Naive thymus-derived CD4-positive, alpha-beta T cell (primary cell): ENCODE measurements around the gene DHCR7. TPM values are rescaled to one million over a fixed set of nuclear protein-coding genes. Genes with fewer than 3 reads are reported as not detected.
A peak's percentile ranks its signal among the peaks of the same experiment; 100 is the strongest.

Source experiments
- ATAC-seq: fragments of 150-1000 bp; cut with Tn5 transposase; 2 replicates; pipeline ENCODE4 v1.10.0; 2021; ENCODE audit warnings: mild to moderate bottlenecking, moderate library complexity
- CTCF ChIA-PET: fragments of 350-600 bp; sonication (Branson Sonifier 250); formaldehyde crosslinking; loops from one replicate; lab custom pipeline; 2021; ENCODE audit warnings: antibody characterized with exemption; lab: Charles Lee
- POLR2A ChIA-PET: fragments of 350-600 bp; sonication (Branson Sonifier 250); formaldehyde crosslinking; loops from one replicate; lab custom pipeline; 2021; ENCODE audit warnings: antibody characterized with exemption, inconsistent platforms; lab: Charles Lee
- DNase-seq, 9 donors: peaks; one replicate each; pipeline versions ENCODE4 v3.0.0 to v3.0.0-alpha.2; 2020 to 2022; ENCODE audit warnings: mixed read lengths in 1 of 9
- H3K27ac ChIP-seq: one replicate; pipeline ENCODE4 v1.7.0; 2013; ENCODE audit warnings: mild to moderate bottlenecking, low read depth, low read length, moderate library complexity
- H3K27me3 ChIP-seq, 2 donors: one replicate each; pipeline ENCODE4 v1.7.0; 2013; ENCODE audit warnings: low read length in 2 of 2, mild to moderate bottlenecking in 2 of 2, moderate library complexity in 2 of 2; ENCODE audit not compliant: control insufficient read depth in 2 of 2, insufficient read depth in 2 of 2
- H3K36me3 ChIP-seq, 3 experiments: 1 replicate in 2 of 3; 2 replicates in 1 of 3; pipeline ENCODE4 v1.7.0; 2013; ENCODE audit warnings: low read length in 3 of 3, mild to moderate bottlenecking in 3 of 3, moderate library complexity in 1 of 3; ENCODE audit not compliant: insufficient read depth in 3 of 3, control insufficient read depth in 2 of 3
- H3K4me1 ChIP-seq, 2 donors: one replicate each; pipeline ENCODE4 v1.7.0; 2013; ENCODE audit warnings: low read length in 2 of 2, mild to moderate bottlenecking in 2 of 2, moderate library complexity in 1 of 2; ENCODE audit not compliant: control insufficient read depth in 2 of 2, insufficient read depth in 2 of 2
- H3K4me3 ChIP-seq: 2 replicates; pipeline ENCODE4 v1.7.0; 2013; ENCODE audit warnings: mild to moderate bottlenecking, low read length
- H3K9me3 ChIP-seq, 3 experiments: 1 replicate in 2 of 3; 2 replicates in 1 of 3; pipeline ENCODE4 v1.7.0; 2013; ENCODE audit warnings: low read length in 3 of 3; ENCODE audit not compliant: control insufficient read depth in 2 of 3
- H3K27ac Mint-ChIP-seq, 9 donors: one replicate each; pipeline ENCODE4 v1.8.0; 2020 to 2022; ENCODE audit warnings: mixed read lengths in 9 of 9, mild to moderate bottlenecking in 8 of 9, moderate library complexity in 5 of 9, inconsistent platforms in 2 of 9
- H3K27me3 Mint-ChIP-seq, 5 donors: one replicate each; pipeline ENCODE4 v1.8.0; 2021 to 2022; ENCODE audit warnings: mixed read lengths in 5 of 5, mild to moderate bottlenecking in 1 of 5
- H3K36me3 Mint-ChIP-seq, 5 donors: one replicate each; pipeline ENCODE4 v1.8.0; 2020 to 2022; ENCODE audit warnings: mixed read lengths in 5 of 5, mild to moderate bottlenecking in 3 of 5, inconsistent platforms in 1 of 5
- H3K4me1 Mint-ChIP-seq, 7 donors: one replicate each; pipeline ENCODE4 v1.8.0; 2020 to 2022; ENCODE audit warnings: mixed read lengths in 7 of 7, mild to moderate bottlenecking in 3 of 7, inconsistent platforms in 1 of 7
- H3K4me3 Mint-ChIP-seq, 10 donors: one replicate each; pipeline ENCODE4 v1.8.0; 2020 to 2022; ENCODE audit warnings: mild to moderate bottlenecking in 10 of 10, mixed read lengths in 10 of 10, moderate library complexity in 6 of 10, inconsistent platforms in 2 of 10
- H3K9me3 Mint-ChIP-seq, 11 donors: one replicate each; pipeline ENCODE4 v1.8.0; 2020 to 2022; ENCODE audit warnings: mixed read lengths in 11 of 11, mild to moderate bottlenecking in 4 of 11, inconsistent platforms in 1 of 11, moderate library complexity in 1 of 11
- intact Hi-C, 2 donors: fragments of 100-400 bp; cut with micrococcal nuclease; formaldehyde crosslinking; loops; one replicate each; pipeline ENCODE4 v1.15.1; 2023
- polyA plus RNA-seq, 2 donors: library from polyadenylated mRNA; unstranded; fragments of 300-500 nt; fragmentation: Illumina TruSeq; gene quantifications; one replicate each; pipeline ENCODE4 v1.2.3, GENCODE V29; 2021
- total RNA-seq, 6 experiments: library from RNA in 5 of 6; stranded (reverse) in 5 of 6; gene quantifications; 1 replicate in 5 of 6; 2 replicates in 1 of 6; pipeline ENCODE4 v1.2.3 and lab custom pipeline; 2021 to 2026

DHCR7 gene
- total and polyA plus RNA-seq, 7 experiments from 2014 or later: 14.7 to 46.1 (median 22.2) TPM

DNA sequence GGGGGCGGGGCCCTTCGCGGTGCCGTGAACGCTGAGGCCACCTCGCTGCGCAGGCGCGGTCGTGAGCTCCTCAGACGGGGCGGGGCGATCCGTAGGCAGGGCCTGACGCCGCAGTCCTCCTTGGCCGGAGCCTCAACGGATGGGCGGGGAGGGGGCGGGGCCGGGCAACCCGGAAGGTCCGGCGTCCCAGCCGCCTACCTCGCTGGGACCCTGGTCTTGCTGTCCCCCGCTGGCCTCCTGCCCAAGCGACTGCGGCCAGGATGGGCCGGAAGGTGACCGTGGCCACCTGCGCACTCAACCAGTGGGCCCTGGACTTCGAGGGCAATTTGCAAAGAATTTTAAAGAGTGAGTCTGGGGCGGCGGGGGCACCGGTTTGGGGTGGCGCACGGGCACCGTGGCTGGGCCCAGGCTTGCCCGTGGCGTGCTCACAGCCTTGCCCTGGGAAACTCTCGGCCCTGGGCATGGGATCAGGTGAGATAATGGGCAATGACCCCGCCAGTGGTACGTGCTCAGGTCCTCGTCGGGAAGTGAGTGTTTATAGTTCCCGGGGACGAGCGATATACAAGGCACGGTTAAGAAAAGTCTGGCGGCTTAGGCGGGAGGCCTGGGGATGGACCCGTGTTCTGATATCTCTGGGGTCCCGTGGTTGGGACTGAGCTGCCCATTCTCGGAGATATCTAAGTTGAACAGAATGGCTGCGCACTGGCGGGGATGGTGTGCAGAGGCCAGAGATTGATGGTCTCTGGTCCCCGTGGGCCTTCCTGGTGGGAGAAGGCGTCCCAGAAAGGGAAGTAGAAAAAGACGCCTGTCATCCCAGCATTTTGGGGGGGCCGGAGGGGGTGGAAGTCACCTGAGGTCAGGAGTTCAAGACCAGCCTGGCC is 5.1 kb upstream of the DHCR7 start, which contains the start of gene NADSYN1:
Gene NADSYN1, plus strand, starts transcription at position 167 of the 881 bp plus-strand sequence. Its CDS starts 94 bp downstream, at position 261.
- DNase-seq: peak; percentile 79 to 94 (median 88)
- POLR2A ChIA-PET: interaction anchor here (0.6 to 1.6 kb wide), 4 partner anchors 9 to 1067 kb away, joined by 3 read pairs; no protein-coding TSS in a partner anchor
- H3K4me1 ChIP-seq: peaks cover 36 to 38% of the 10 kb centered on the region in 2 donors
- H3K9me3 ChIP-seq: no peaks in the 10 kb centered on the region
- Mint-ChIP-seq H3K4me3 (peak within 1 kb of the TSS; percentile 91 to 98 (median 94)), H3K36me3 (peaks cover 6 to 29% (median 16%) of the 10 kb centered on the region in 5 donors), H3K27ac (peak within 1 kb of the TSS; percentile 86 to 99 (median 97)), H3K9me3 (no peaks in the 10 kb centered on the region), H3K27me3 (no peaks in the 10 kb centered on the region), H3K4me1 (peaks cover 32 to 75% (median 62%) of the 10 kb centered on the region in 7 donors)
- peak within 1 kb of the TSS; percentile 97 for H3K4me3 ChIP-seq
- peaks cover under 1 to 47% (median 11%) of the 10 kb centered on the region in 3 experiments for H3K36me3 ChIP-seq
- ATAC-seq: peak; percentile 86
- peak within 1 kb of the TSS; percentile 92 for H3K27ac ChIP-seq
- H3K27me3 ChIP-seq: no peaks in the 10 kb centered on the region
- intact Hi-C loops: loop anchor here (1.0 to 10.0 kb wide), 8 partner anchors 334 to 1778 kb away; partner anchors contain the start of genes FADD (in 1 of the 2), INPPL1 (in 1 of the 2), LTO1 (in 1 of the 2) and PPFIA1 (in 1 of the 2)
- CTCF ChIA-PET: interaction anchor here (1.1 kb wide), 1 partner anchor 641 kb away, joined by 4 read pairs; no protein-coding TSS in a partner anchor

DNA sequence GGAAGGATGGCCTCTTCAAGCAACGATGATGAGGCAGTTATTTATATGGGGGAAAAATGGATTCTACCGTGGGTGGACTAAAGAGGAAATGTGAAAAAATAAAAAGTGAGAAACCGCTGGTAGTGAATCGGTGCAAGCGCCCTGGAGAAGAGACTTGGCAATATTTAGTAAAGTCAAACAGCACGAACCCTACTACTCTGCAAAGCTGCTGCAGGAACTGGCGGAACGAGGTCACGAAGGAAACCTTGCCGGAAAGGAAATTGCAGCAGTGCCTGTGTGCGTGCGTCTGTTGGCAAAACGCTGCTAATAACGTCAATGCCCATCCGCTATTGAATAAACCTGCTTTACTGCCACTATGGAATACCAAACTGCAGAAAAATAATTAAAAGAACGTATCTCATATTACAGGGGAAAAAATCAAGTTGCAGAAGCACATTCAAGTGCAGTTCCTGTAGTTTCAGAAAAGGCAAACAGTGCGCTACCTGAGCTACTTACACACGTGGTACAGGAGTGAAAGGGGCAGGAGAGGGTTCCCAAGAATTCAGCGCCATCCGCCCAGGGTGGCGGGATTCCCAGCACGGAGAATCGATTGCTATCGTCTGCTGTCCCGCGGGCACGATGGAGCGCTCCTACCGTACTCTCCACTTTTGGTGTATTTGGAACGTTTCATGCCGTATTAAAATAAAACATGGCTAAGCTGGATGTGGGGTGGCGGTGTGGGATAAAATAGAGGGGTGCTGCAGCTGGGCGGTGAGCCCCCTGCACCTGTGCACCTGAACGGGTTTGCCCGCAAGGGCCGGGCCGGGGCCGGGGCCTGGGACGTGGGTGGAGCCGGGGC is 4.2 kb upstream of the DHCR7 start:
- Histone ChIP-seq H3K27ac (peak overlapping the region; percentile 92), H3K4me1 (peaks cover 40 to 42% of the 10 kb centered on the region in 2 donors), H3K27me3 (no peaks in the 10 kb centered on the region), H3K36me3 (peaks cover 0 to 39% (median 8%) of the 10 kb centered on the region in 3 experiments), H3K4me3 (peak overlapping the region; percentile 97), H3K9me3 (no peaks in the 10 kb centered on the region)
- H3K27ac Mint-ChIP-seq: peak overlapping the region; percentile 86 to 99 (median 97)
- peaks cover 6 to 22% (median 11%) of the 10 kb centered on the region in 5 donors for H3K36me3 Mint-ChIP-seq
- peaks cover 33 to 73% (median 65%) of the 10 kb centered on the region in 7 donors for H3K4me1 Mint-ChIP-seq
- H3K27me3 Mint-ChIP-seq: no peaks in the 10 kb centered on the region
- peak overlapping the region; percentile 91 to 98 (median 94) for H3K4me3 Mint-ChIP-seq
- DNase-seq: peak in 8 of 9 donors; percentile 36 to 83 (median 78)
- ATAC-seq: peak; percentile 51
- CTCF ChIA-PET: interaction anchor here (1.1 kb wide), 1 partner anchor 640 kb away, joined by 4 read pairs; no protein-coding TSS in a partner anchor
- intact Hi-C loops: loop anchor here (1.0 to 10.0 kb wide), 8 partner anchors 334 to 1778 kb away; partner anchors contain the start of genes FADD (in 1 of the 2), INPPL1 (in 1 of the 2), LTO1 (in 1 of the 2) and PPFIA1 (in 1 of the 2)
- H3K9me3 Mint-ChIP-seq: no peaks in the 10 kb centered on the region
- POLR2A ChIA-PET: interaction anchor here (0.6 to 1.6 kb wide), 4 partner anchors 17 to 1068 kb away, joined by 3 read pairs; no protein-coding TSS in a partner anchor

DNA sequence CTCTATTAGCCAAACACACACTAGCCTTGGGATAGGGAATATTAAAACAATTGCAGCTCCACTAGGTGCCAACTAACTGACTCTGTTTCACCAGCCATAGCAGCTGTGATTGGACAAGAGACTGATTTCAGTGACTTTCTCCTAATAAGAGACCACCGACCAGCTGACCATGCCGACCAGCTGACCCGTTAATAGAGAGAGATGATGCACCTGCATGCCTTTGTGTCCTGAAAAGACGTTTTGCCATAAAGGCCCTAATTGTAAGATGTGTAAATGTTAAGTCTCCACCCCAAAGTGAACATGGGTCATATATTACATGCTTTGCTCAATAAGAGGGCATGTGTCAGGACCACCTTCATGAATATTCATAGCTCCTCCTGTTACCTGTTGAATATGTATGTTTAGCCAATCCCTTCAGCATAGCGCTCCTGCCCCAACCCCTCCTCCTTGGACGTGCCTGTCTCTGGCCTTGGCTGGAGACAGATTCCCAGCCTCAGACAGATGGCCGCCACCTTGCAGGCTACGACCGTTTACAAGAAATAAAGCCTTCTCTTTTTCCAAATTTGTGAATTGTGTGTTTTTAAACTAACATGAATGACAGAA is 3.5 kb upstream of the DHCR7 start:
- peak overlapping the region; percentile 86 to 99 (median 97) for H3K27ac Mint-ChIP-seq
- POLR2A ChIA-PET: interaction anchor here (0.8 to 1.6 kb wide), 4 partner anchors 8 to 334 kb away, joined by 3 read pairs; no protein-coding TSS in a partner anchor

DNA sequence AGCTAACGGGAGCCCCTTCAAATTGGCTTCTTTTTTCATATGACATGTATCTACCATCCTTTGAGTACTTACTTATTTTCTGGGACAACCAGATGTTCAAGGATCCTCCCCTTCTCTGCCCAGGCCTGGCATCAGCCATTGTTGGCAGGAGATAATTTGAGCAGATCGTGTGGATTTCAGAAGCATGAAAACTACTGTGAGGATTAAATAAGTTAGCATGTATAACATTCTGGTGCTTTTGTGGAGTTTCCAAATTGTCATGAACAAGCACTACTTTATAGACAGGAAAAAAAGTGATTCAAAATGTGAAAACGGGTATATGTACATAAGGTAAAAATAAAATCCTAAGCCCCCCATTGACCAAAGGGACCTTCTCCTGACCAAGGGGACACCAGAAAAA is 2.7 kb upstream of the DHCR7 start:
- Mint-ChIP-seq H3K36me3 (peaks cover 0 to 19% (median 15%) of the 10 kb centered on the region in 5 donors), H3K4me1 (peaks cover 38 to 76% (median 69%) of the 10 kb centered on the region in 7 donors), H3K4me3 (peak overlapping the region in 8 of 10 donors; percentile 14 to 98 (median 93)), H3K27ac (peak overlapping the region; percentile 82 to 99 (median 95)), H3K27me3 (no peaks in the 10 kb centered on the region), H3K9me3 (peaks cover 0 to 5% (median 1%) of the 10 kb centered on the region in 11 donors)
- intact Hi-C loops: loop anchor here (5.0 to 10.0 kb wide), 4 partner anchors 351 to 1776 kb away; partner anchors contain the start of genes INPPL1 (in 1 of the 2) and LTO1 (in 1 of the 2)
- Histone ChIP-seq H3K36me3 (peaks cover 0 to 24% (median 0%) of the 10 kb centered on the region in 3 experiments), H3K27me3 (no peaks in the 10 kb centered on the region), H3K4me3 (no peak overlapping the region), H3K27ac (peak overlapping the region; percentile 92), H3K9me3 (no peaks in the 10 kb centered on the region), H3K4me1 (peaks cover 41 to 48% of the 10 kb centered on the region in 2 donors)
- POLR2A ChIA-PET: interaction anchor here (0.8 kb wide), 1 partner anchor 8 kb away, joined by 3 read pairs; no protein-coding TSS in a partner anchor
- CTCF ChIA-PET: no interaction called here
- ATAC-seq (no peak), DNase-seq (no peak)

More for the DNA sequence above, 3.5 kb upstream of the DHCR7 start:
- H3K9me3 ChIP-seq: no peaks in the 10 kb centered on the region
- H3K27ac ChIP-seq: peak overlapping the region; percentile 92
- Mint-ChIP-seq H3K27me3 (no peaks in the 10 kb centered on the region), H3K9me3 (peaks cover 0 to 3% (median 0%) of the 10 kb centered on the region in 11 donors), H3K4me3 (peak overlapping the region; percentile 91 to 98 (median 94)), H3K36me3 (peaks cover 3 to 17% (median 14%) of the 10 kb centered on the region in 5 donors), H3K4me1 (peaks cover 38 to 79% (median 71%) of the 10 kb centered on the region in 7 donors)
- H3K36me3 ChIP-seq: peaks cover 0 to 31% (median 1%) of the 10 kb centered on the region in 3 experiments
- ATAC-seq (no peak), DNase-seq (no peak)
- H3K4me3 ChIP-seq: peak overlapping the region; percentile 97
- intact Hi-C loops: loop anchor here (2.0 to 10.0 kb wide), 7 partner anchors 335 to 1777 kb away; partner anchors contain the start of genes FADD (in 1 of the 2), INPPL1 (in 1 of the 2), LTO1 (in 1 of the 2) and PPFIA1 (in 1 of the 2)
- no peaks in the 10 kb centered on the region for H3K27me3 ChIP-seq
- peaks cover 41 to 48% of the 10 kb centered on the region in 2 donors for H3K4me1 ChIP-seq
- CTCF ChIA-PET: no interaction called here

DNA sequence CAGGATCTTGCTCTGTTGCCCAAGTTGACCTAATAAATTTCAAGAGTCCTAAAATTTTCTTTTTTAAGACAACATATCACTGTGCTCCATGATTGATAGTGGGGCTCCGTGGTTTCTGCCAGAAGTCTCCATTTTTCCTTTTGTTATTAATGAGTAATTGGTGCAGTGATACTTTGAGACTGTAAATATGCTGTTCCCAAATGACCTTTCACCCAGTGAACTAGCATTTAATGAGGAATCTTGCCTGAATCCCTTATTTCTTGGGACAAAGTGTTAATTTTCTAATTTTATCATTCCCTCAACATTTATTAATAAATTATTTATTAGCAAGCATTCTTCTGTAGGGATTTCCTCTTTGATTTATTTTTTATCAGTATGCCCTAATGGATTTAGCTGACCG is 2.3 kb upstream of the DHCR7 start:
- CTCF ChIA-PET: no interaction called here
- H3K4me1 Mint-ChIP-seq: peaks cover 38 to 74% (median 64%) of the 10 kb centered on the region in 7 donors
- H3K27ac Mint-ChIP-seq: peak overlapping the region in 8 of 9 donors; percentile 82 to 99 (median 96)

More for the DNA sequence above, 2.3 kb upstream of the DHCR7 start:
- Histone ChIP-seq H3K4me3 (no peak overlapping the region), H3K27ac (peak overlapping the region; percentile 92), H3K4me1 (peaks cover 41 to 48% of the 10 kb centered on the region in 2 donors), H3K27me3 (no peaks in the 10 kb centered on the region), H3K9me3 (no peaks in the 10 kb centered on the region), H3K36me3 (peaks cover 0 to 19% (median 0%) of the 10 kb centered on the region in 3 experiments)
- peaks cover 0 to 8% (median 3%) of the 10 kb centered on the region in 11 donors for H3K9me3 Mint-ChIP-seq
- peak overlapping the region in 4 of 10 donors; percentile 93 to 98 (median 93) for H3K4me3 Mint-ChIP-seq
- H3K27me3 Mint-ChIP-seq: no peaks in the 10 kb centered on the region
- POLR2A ChIA-PET: no interaction called here
- intact Hi-C loops: loop anchor here (5.0 to 10.0 kb wide), 4 partner anchors 352 to 1776 kb away; partner anchors contain the start of genes INPPL1 (in 1 of the 2) and LTO1 (in 1 of the 2)
- ATAC-seq: no peak
- DNase-seq: no peak
- H3K36me3 Mint-ChIP-seq: peaks cover 0 to 19% (median 15%) of the 10 kb centered on the region in 5 donors
